HCT116 (cell line): Measurements from ENCODE around the gene TCP1. TPM values are rescaled to one million over a fixed set of nuclear protein-coding genes. Genes with fewer than 3 reads are reported as not detected.

Experiments
- ATAC-seq: fragments of 200-7000 bp; cut with Tn5 transposase; 2 replicates; pipeline ENCODE4 v1.9.1; 2020; ENCODE audit warnings: mild to moderate bottlenecking, moderate library complexity
- BruUV-seq: library from RNA; stranded (reverse); fragments of 400-500 nt; replicated peaks from 2 replicates; lab custom pipeline; 2021; lab: Mats Ljungman, UMichigan
- CTCF ChIA-PET: fragments of 300-600 bp; sonication (Branson Sonifier 250); formaldehyde crosslinking; loops from one replicate; lab custom pipeline; 2021; ENCODE audit warnings: antibody characterized with exemption; lab: Charles Lee
- POLR2A ChIA-PET: fragments of 300-600, 350-600 bp; sonication (Branson Sonifier 250); formaldehyde crosslinking; loops from one replicate; lab custom pipeline; 2021; ENCODE audit warnings: antibody characterized with exemption; lab: Charles Lee
- RAD21 ChIA-PET, 2 experiments: fragments of 300-600 bp; sonication (Branson Sonifier 250); formaldehyde crosslinking; loops; one replicate each; lab custom pipeline; 2023; ENCODE audit warnings: low total read pairs in 2 of 2; ENCODE audit not compliant: uncharacterized antibody in 2 of 2, unreplicated experiment in 2 of 2, low non-redundant PET in 1 of 2; lab: Charles Lee
- DNase-seq: peaks from one replicate; pipeline ENCODE4 v3.0.0-alpha.2; 2010; ENCODE audit warnings: low read depth, low spot score
- H2AFZ ChIP-seq: fragments of 200-600 bp; shearing (Covaris generic), sonication (generic); 2 replicates; pipeline ENCODE4 v1.6.1; 2017; ENCODE audit warnings: low read depth, mixed run types, mixed read lengths, antibody characterized with exemption, low read length; ENCODE audit not compliant: poor library complexity, severe bottlenecking
- H3K27ac ChIP-seq: 2 replicates; pipeline ENCODE4 v1.5.1; 2012; ENCODE audit warnings: low read depth, low read length
- H3K27me3 ChIP-seq: fragments of 200-600 bp; sonication (generic); 2 replicates; pipeline ENCODE4 v1.6.1; 2016; ENCODE audit warnings: mixed run types, low read length, mixed read lengths; ENCODE audit not compliant: insufficient read depth
- H3K36me3 ChIP-seq, 2 experiments: fragments of 200-500 bp in 1 of 2; fragments of 200-600 bp in 1 of 2; sonication (Bioruptor generic) in 1 of 2; sonication (generic) in 1 of 2; 2 replicates each; pipeline versions ENCODE4 v1.5.1 to v1.6.1; 2014 to 2016; ENCODE audit warnings: low read length in 2 of 2, inconsistent platforms in 1 of 2, mixed read lengths in 1 of 2, mixed run types in 1 of 2; ENCODE audit not compliant: insufficient read depth in 2 of 2, control insufficient read depth in 1 of 2
- H3K4me1 ChIP-seq, 2 experiments: fragments of 200-600 bp in 1 of 2; sonication (generic) in 1 of 2; 2 replicates each; pipeline versions ENCODE4 v1.5.1 to v1.6.1; 2012 to 2017; ENCODE audit warnings: low read length in 2 of 2, inconsistent platforms in 1 of 2, mild to moderate bottlenecking in 1 of 2, mixed read lengths in 1 of 2, mixed run types in 1 of 2, moderate library complexity in 1 of 2; ENCODE audit not compliant: insufficient read depth in 2 of 2, control insufficient read depth in 1 of 2
- H3K4me2 ChIP-seq: fragments of 200-600 bp; sonication (generic); 2 replicates; pipeline ENCODE4 v1.6.1; 2017; ENCODE audit warnings: mixed run types, low read length, mixed read lengths
- H3K4me3 ChIP-seq, 2 experiments: fragments of 200-600 bp in 1 of 2; sonication (generic) in 1 of 2; replicated peaks in 1 of 2; 2 replicates each; pipeline ENCODE4 v1.5.1; 2011 to 2016; ENCODE audit warnings: low read length in 2 of 2, control low read depth in 1 of 2, low read depth in 1 of 2, mild to moderate bottlenecking in 1 of 2, mixed read lengths in 1 of 2, mixed run types in 1 of 2
- H3K79me2 ChIP-seq: fragments of 200-600 bp; sonication (generic); 2 replicates; pipeline ENCODE4 v1.6.1; 2017; ENCODE audit warnings: mild to moderate bottlenecking, mixed run types, low read length, moderate library complexity, mixed read lengths; ENCODE audit not compliant: insufficient read depth
- H3K9ac ChIP-seq: fragments of 200-600 bp; sonication (generic); 2 replicates; pipeline ENCODE4 v1.6.1; 2016; ENCODE audit warnings: low read length, mixed read lengths
- H3K9me2 ChIP-seq: fragments of 200-600 bp; sonication (generic), shearing (Covaris generic); 2 replicates; pipeline ENCODE4 v1.6.1; 2017; ENCODE audit warnings: mixed run types, mild to moderate bottlenecking, moderate library complexity; ENCODE audit not compliant: insufficient read depth
- H3K9me3 ChIP-seq, 2 experiments: fragments of 200-500 bp in 1 of 2; fragments of 200-600 bp in 1 of 2; sonication (Bioruptor generic) in 1 of 2; sonication (generic) in 1 of 2; 2 replicates each; pipeline ENCODE4 v1.6.1; 2014 to 2017; ENCODE audit warnings: low read length in 2 of 2, mixed read lengths in 2 of 2, inconsistent platforms in 1 of 2, low read depth in 1 of 2, mild to moderate bottlenecking in 1 of 2, mixed run types in 1 of 2, moderate library complexity in 1 of 2; ENCODE audit not compliant: control insufficient read depth in 1 of 2, insufficient read depth in 1 of 2
- H4K20me1 ChIP-seq: fragments of 200-600 bp; sonication (generic), shearing (Covaris generic); 2 replicates; pipeline ENCODE4 v1.6.1; 2017; ENCODE audit warnings: mixed run types, mild to moderate bottlenecking, moderate library complexity; ENCODE audit not compliant: insufficient read depth
- ELF1 ChIP-seq: IDR thresholded peaks from 2 replicates; pipeline ENCODE4 v1.6.1; 2012; ENCODE audit warnings: low read depth, borderline replicate concordance
- FOSL1 ChIP-seq: IDR thresholded peaks from 2 replicates; pipeline ENCODE4 v1.6.1; 2012; ENCODE audit warnings: low read depth
- MAX ChIP-seq: IDR thresholded peaks from 2 replicates; pipeline ENCODE4 v1.6.1; 2012
- RAD21 ChIP-seq: IDR thresholded peaks from 2 replicates; pipeline ENCODE4 v1.6.1; 2012; ENCODE audit warnings: low read depth, mild to moderate bottlenecking
- SP1 ChIP-seq: IDR thresholded peaks from 2 replicates; pipeline ENCODE4 v1.6.1; 2012; ENCODE audit warnings: low read depth
- TCF7L2 ChIP-seq: IDR thresholded peaks from 2 replicates; pipeline ENCODE4 v1.7.0; 2011; ENCODE audit warnings: borderline replicate concordance, inconsistent platforms; ENCODE audit not compliant: insufficient read depth, insufficient read length; ENCODE audit errors: extremely low read depth
- intact Hi-C: fragments of 100-400 bp; cut with micrococcal nuclease; formaldehyde crosslinking; loops from 2 replicates; pipeline ENCODE4 v1.10.0; 2022
- total RNA-seq: library from RNA; stranded (reverse); gene quantifications from one replicate; pipeline ENCODE4 v1.2.1, GENCODE V29; 2021; ENCODE audit not compliant: unreplicated experiment
- TF ChIP-seq, protein P1 (sequence below): IDR thresholded peaks from 2 replicates; pipeline ENCODE4 v1.6.1; 2012
- TF ChIP-seq, protein P2 (sequence below): IDR thresholded peaks from 2 replicates; pipeline ENCODE4 v1.6.1; 2012; ENCODE audit warnings: low read depth

Gene TCP1
- total RNA-seq, 1 experiment from 2014 or later, result 447 TPM

GRCh38 chr6:159837511-159837910 lies 48.1 kb upstream of the TCP1 start (continued):
- no peak for TF ChIP-seq TCF7L2
- no peak for TF ChIP-seq MAX
- TF ChIP-seq ELF1, result no peak
- TF ChIP-seq, protein P1, sequence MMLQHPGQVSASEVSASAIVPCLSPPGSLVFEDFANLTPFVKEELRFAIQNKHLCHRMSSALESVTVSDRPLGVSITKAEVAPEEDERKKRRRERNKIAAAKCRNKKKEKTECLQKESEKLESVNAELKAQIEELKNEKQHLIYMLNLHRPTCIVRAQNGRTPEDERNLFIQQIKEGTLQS, result no peak
- no peak for TF ChIP-seq FOSL1

DNA sequence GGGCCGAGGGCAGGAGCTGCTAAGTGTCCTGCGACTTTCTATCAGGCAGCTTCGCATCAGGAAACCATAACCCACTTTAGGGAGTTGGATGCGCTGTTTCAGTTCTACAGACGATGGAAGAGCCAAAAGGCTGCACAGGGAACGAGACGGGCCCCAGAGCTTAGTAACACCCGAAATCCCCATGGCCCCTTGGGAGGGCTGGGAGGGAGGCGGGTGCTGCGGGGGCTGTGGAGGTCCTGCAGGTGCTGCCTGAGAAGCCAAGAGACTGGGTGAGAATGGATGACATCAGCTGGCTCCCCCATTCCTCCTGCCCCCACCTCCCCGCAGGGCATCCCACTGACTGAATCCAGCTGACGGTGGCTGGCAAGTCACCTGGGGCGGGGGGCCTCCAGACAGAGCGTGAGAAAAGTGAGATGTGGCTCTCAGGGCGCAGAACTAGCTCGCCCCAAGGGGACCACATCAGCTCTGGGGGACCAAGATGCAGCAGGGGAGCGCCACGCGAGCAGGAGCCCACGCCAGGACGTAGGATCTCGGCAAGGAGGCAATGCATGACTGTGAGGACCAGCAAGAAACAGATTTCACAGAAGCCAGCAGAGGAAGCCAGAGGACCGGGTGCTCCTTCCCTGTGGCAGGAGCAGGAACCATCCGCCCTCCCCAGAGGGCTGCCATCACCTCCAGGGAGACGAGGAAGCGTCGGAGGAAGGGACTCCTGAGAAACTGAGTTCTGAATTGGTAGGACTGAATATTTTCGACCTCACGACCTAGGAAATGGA lies 47.5 kb upstream of the TCP1 start:
- H3K36me3 ChIP-seq, result no peaks in the 10 kb centered on the region
- H3K27me3 ChIP-seq, result no peaks in the 10 kb centered on the region
- ChIA-PET POLR2A (no interaction called here), RAD21 (interaction anchor here in 1 of 2 experiments (0.7 kb wide), 1 partner anchor 14 kb away, joined by 3 read pairs; no protein-coding TSS in a partner anchor), CTCF (no interaction called here)
- TF ChIP-seq, protein P2, sequence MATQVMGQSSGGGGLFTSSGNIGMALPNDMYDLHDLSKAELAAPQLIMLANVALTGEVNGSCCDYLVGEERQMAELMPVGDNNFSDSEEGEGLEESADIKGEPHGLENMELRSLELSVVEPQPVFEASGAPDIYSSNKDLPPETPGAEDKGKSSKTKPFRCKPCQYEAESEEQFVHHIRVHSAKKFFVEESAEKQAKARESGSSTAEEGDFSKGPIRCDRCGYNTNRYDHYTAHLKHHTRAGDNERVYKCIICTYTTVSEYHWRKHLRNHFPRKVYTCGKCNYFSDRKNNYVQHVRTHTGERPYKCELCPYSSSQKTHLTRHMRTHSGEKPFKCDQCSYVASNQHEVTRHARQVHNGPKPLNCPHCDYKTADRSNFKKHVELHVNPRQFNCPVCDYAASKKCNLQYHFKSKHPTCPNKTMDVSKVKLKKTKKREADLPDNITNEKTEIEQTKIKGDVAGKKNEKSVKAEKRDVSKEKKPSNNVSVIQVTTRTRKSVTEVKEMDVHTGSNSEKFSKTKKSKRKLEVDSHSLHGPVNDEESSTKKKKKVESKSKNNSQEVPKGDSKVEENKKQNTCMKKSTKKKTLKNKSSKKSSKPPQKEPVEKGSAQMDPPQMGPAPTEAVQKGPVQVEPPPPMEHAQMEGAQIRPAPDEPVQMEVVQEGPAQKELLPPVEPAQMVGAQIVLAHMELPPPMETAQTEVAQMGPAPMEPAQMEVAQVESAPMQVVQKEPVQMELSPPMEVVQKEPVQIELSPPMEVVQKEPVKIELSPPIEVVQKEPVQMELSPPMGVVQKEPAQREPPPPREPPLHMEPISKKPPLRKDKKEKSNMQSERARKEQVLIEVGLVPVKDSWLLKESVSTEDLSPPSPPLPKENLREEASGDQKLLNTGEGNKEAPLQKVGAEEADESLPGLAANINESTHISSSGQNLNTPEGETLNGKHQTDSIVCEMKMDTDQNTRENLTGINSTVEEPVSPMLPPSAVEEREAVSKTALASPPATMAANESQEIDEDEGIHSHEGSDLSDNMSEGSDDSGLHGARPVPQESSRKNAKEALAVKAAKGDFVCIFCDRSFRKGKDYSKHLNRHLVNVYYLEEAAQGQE, result no peak
- TF ChIP-seq SP1 (no peak), FOSL1 (no peak), RAD21 (no peak)
- peaks cover 0 to 5% of the 10 kb centered on the region in 2 experiments; a peak in 1 of 4 replicates for H3K4me1 ChIP-seq
- no peaks in the 10 kb centered on the region for H3K9me3 ChIP-seq
- BruUV-seq, result no TSS peak
- no peaks in the 10 kb centered on the region for H4K20me1 ChIP-seq
- no peak overlapping the region for H3K4me3 ChIP-seq
- H3K9me2 ChIP-seq, result no peaks in the 10 kb centered on the region
- intact Hi-C loops, result no loop called here
- H3K9ac ChIP-seq, result no peak overlapping the region
- H3K27ac ChIP-seq, result no peak overlapping the region
- no peak overlapping the region for H2AFZ ChIP-seq
- H3K4me2 ChIP-seq, result no peak overlapping the region
- ATAC-seq, result no peak
- H3K79me2 ChIP-seq, result no peaks in the 10 kb centered on the region
- DNase-seq, result no peak
